Frontal cortex (tissue), 4 donors: ENCODE measurements around the gene PTPRG. TPM values are rescaled to one million over a fixed set of nuclear protein-coding genes. Genes with fewer than 3 reads are reported as not detected.
"Not testable (repeated sequence)": the region's sequence is repeated elsewhere in the genome, so short reads cannot be mapped to it uniquely, and the experiment has no call there.

Source experiments
- DNase-seq, 2 donors: peaks; one replicate each; pipeline ENCODE4 v3.0.0; 2012; ENCODE audit warnings: low spot score in 2 of 2
- FAIRE-seq: peaks from 2 replicates; lab custom pipeline; 2012; peaks lifted over from hg19 to GRCh38; lab: Jason Lieb, UNC
- total RNA-seq: library from RNA; depleted of rRNA; stranded (reverse); fragments of >200 nt; gene quantifications from one replicate; pipeline ENCODE4 v1.2.3, GENCODE V29; 2014
- donor health status: control.
- donor health status: control.
- donor health status: control.

PTPRG gene
- 52.6 TPM for total RNA-seq

DNA sequence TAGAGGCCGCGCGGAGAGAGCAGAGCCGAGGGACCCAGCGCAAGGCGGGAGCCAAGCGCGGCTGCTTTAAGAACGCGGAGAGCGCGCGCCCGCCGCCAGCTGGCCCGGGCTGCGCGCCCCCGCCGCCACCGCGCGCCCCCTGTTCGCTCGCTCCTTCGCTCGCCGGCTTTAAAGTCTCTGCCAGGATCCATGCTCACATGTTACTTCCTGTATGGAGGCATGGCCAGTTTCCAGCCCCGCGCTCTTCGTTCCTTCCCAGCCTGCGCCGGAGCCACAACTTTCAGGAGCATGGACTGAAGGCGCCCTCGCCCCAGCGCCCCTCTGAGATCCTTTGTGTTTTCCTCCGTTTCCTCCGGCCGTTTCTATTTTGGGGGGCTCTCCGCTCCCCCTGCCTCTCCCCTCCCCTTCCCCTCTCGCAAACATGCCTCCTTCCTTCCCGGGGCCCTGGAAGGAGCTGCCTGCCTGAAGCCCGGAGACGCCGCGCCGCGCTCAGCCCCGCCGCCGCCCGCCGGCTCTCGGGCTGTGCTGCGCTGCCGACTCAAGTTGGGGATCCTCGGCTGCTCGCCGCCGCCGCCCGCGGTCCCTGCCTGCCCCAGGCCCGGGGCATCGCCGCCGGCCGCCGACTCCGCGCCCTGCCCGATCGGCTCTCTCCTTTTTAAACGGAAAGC lies at the start of gene PTPRG:
PTPRG (plus strand) TSS at position 198 of the 668 bp plus-strand sequence. CDS start 717 bp downstream, outside the sequence.
- no peak for FAIRE-seq
- DNase-seq, result peak; percentile 78 to 80

DNA sequence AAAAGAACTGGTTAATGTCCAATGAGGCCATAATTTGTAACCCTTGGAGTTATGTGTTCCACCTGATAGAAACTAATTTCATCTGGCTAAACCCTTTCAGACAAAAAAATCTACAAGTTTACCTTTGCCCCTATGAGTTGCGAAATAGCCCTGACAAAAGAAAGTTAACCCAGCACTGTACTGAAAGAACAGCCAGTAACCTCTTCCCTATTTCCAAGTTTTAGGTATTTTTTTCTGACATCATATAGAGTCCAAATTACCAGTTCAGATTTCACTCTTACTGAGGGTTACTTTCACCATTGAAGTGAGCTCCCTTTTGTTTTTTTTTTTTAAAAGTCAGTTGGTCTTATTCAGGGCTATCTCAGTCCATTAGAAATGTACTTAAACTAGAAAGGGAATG lies 42.8 kb upstream of the PTPRG start:
- no peak for DNase-seq
- FAIRE-seq, result no peak

- DNase-seq (no peak), FAIRE-seq (no peak)
These were observed 40.3 kb upstream of the PTPRG start for GRCh38 chr3:61520966-61521628.

DNA sequence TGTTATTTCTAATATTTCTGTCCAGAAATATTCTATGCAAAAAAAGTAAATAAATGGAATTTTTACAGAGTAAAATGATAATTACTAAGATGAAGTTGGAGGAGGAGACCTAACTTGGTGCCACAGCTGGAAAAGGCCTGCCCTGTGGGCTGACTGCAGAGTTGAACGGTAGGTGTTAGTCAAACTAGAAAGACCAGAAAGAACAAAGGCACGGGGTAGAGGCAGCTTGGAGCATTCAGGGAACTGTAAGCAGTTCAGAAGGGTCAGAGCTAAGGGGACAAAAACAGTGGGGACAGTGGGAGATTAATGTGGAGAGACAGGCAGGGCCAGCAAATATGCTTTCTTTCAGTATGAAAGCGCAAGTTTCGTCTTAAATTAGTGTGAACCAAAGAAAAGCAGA lies 39.3 kb upstream of the PTPRG start:
- DNase-seq (no peak), FAIRE-seq (no peak)

DNA sequence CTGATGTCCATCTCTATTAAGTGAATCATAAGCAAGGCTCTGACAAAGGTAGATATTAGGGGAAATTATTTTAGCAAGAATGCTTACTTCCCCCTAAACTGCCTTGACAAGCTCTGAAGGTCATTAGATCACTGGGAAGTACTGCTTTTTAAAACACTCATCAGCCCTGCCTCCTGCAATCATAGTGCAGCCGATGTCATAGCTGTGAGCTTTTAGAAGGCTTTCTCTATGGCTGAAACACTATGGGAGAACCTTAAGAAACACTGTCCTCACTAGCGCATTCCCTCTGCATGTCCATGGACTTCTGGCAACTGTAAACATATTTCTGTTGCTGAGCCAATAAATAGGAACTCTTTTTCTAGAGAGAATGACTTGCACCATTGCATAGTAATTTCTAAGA lies 38.7 kb upstream of the PTPRG start:
- FAIRE-seq (no peak), DNase-seq (no peak)

DNA sequence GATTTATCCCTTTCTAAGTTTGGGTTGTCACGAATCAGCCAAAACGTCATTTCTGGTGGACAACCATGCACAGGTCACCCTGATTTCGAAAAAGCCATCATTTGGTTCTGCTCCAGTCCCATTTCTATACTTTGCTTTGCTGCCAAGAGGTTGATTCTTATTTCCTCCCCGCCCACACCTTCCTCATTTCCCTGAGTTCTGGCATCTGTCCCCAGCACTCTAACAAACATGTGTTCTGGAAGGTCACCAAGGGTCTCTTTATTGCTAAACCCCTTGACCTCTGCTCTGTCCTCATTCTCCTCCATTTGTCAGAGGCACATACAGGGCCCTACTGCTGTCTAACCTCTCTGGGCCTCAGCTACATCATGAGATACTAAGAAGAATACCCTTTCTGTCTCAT lies 36.4 kb upstream of the PTPRG start:
- FAIRE-seq, result no peak
- no peak for DNase-seq

DNA sequence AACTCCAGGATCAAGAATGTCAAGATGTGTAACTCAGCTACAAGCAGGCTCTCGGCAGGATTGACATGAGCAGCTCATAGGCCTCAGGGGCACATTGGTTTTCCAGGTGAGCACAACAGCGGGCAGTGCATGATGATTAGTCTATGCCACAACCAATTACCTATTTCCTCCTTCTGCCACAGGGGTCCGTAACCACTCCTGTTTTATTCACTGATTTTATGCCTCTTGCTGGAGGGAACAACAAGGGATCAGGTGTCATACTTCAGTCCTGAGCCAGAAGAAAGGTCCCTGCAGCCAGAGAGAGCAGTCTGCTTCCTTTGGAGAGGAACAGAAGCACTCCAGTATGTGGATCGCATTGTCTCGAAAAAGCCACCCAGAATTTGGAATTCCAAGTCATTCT lies 35.1 kb upstream of the PTPRG start:
- DNase-seq, result no peak
- FAIRE-seq, result no peak

DNA sequence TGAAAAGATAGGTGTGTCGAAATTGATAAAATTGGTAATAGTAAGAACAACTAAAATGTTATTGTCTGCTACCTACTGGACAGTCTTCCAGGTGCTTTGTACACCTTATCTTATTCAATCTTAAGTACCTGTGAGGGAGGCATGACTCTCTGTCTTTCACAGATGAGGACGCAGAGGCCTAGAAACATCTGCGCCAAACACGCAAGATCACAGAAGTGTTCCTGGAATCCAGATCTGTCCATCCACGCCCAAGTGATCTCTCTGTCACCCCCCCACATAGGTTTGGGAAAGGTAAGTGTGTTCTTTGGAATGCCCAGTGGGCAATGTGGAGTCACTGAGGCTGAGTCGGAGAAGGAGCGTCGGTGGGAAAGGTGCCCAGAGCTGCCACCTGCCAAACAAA lies 34.4 kb upstream of the PTPRG start:
- FAIRE-seq (no peak), DNase-seq (no peak)

- no peak for FAIRE-seq
- DNase-seq, result no peak
These were observed 31.0 kb upstream of the PTPRG start for GRCh38 chr3:61530355-61530754.

DNA sequence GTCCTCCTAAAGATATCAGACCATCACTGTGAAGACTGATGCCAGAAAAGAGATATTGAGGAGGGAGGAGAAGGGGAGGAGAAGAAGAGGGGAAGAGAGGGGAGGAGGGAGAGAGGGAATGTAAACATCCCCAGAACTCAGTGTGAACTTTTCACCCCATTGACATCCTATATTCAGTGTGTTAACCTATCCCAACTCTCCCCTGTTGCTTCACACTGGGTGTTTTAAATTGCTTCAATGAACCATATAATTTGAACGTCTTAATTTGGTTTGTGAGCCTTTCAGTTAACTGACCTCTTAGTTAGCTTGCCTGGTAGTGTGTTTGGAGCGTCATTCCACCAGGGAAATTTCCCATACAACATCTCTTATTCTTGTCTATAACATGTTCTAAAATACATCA lies 29.8 kb upstream of the PTPRG start:
- DNase-seq, result no peak
- FAIRE-seq, result no peak

GRCh38 chr3:61532739-61533500 lies 28.5 kb upstream of the PTPRG start:
- no peak for DNase-seq
- FAIRE-seq, result no peak

DNA sequence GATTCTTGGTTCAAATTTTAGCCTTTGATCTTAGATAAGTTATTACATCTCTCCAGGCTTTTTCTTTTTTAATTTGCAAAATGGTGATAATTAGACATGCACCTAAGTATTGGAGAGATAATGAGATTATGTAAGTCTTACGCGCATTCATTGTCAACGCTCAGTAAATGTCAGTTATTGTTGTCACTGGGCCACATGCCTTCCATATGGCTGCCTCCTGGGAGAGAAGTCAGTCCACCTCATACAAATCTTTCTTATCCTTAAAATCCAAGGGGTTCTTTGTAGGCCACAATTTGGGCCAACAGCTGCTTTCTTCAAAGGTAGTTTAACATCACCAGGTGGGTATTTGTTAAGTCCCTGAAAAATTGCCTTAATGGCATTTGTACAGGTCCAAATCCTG lies 25.5 kb upstream of the PTPRG start:
- no peak for FAIRE-seq
- no peak for DNase-seq

- DNase-seq, result no peak
- no peak for FAIRE-seq
These were observed 24.0 kb upstream of the PTPRG start for GRCh38 chr3:61537366-61537765.

GRCh38 chr3:61538486-61538885 lies 22.9 kb upstream of the PTPRG start:
- no peak for FAIRE-seq

DNA sequence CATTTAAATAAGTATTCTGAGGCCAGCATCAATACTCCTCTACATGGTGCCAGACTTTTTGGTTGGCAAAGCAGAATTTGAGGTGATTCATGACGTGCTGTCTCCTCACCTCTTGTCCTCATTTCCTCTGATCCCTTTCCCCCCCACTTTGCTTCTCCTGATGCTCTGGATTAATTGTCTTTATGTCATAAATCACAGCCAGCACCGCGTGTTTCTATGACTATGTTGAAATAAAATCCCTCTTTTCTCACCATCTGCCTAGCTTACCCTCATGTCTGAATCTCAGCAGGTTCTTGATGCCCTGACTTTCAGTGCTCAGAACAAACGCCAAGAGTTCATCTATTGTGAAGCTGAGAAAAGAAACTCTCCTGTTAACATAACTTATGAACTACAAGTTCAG lies 19.7 kb upstream of the PTPRG start:
- DNase-seq (no peak), FAIRE-seq (no peak)

More at GRCh38 chr3:61538486-61538885, 22.9 kb upstream of the PTPRG start:
- DNase-seq, result no peak

DNA sequence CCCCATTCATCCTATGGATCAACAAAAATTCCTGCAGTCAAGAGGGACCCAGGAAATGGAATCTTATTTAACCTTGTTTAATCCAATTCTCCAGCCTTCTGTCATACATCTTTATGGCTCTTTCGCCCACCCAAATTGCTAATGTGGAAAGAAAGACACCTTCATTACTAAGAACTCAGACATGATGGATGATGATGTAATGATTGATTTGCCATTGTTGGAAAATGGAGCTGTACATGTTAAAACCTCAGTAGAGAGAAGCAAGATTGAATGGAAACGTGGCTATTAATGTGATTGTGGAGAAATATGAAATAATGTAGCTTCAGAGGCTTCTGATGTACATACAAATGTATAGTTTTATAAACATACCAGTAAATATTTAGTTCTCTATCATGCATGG lies 15.7 kb upstream of the PTPRG start:
- FAIRE-seq (no peak), DNase-seq (no peak)

DNA sequence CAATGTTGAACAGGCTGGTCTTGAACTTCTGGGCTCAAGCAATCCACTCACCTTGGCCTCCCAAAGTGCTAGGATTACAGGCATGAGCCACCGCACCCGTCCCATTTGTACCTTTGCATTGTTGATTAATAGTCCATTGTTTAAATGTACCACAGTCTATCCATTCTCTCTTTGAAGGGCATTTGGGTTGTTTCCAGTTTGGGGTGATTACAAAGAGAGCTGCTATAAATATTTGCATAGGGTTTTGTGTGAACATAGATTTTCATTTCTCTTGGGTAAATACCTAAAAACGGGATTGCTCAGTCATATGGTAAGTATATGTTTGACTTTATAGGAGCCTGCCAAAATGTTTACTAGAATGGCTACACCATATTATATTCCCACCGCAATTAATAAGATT lies 13.7 kb upstream of the PTPRG start:
- FAIRE-seq, result no peak
- no peak for DNase-seq

DNA sequence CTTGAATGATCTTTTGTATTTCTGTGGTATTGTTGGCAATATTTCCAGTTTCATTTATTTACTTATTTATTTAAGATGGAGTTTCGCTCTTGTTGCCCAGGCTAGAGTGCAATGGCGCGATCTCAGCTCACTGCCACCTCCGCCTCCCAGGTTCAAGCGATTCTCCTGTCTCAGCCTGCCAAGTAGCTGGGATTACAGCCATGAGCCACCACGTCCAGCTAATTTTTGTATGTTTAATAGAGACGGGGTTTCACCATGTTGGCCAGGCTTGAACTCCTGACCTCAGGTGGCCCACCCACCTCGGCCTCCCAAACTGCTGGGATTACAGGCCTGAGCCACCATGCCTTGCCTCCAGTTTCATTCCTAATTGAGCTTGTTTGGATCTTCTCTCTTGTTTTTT lies 8.7 kb upstream of the PTPRG start:
- not testable (repeated sequence) for FAIRE-seq, DNase-seq

- DNase-seq (no peak), FAIRE-seq (no peak)
These were observed 2.1 kb upstream of the PTPRG start for GRCh38 chr3:61559136-61559731.

GRCh38 chr3:61560517-61561373 lies 626 bp upstream of the PTPRG start:
- FAIRE-seq, result no peak
- DNase-seq, result peak; percentile 44 to 48
